Neural cell (in vitro differentiated cells): Measurements from ENCODE around the gene TTC22.

ENCODE experiments used
- CTCF ChIP-seq: fragments of 450-650 bp; IDR thresholded peaks from 2 replicates; pipeline ENCODE4 v1.5.1; 2014; ENCODE audit warnings: antibody characterized with exemption, mild to moderate bottlenecking, moderate library complexity; ENCODE audit not compliant: poor library complexity, severe bottlenecking
- EP300 ChIP-seq: fragments of 450-650 bp; conservative IDR thresholded peaks from 2 replicates; pipeline ENCODE4 v1.6.1; 2014; ENCODE audit warnings: antibody characterized with exemption, mild to moderate bottlenecking, moderate library complexity; ENCODE audit not compliant: poor library complexity, severe bottlenecking
- EZH2 ChIP-seq: fragments of 200-600, 300-800 bp; shearing (Covaris generic), sonication (generic); IDR thresholded peaks from 2 replicates; pipeline ENCODE4 v1.6.1; 2014; ENCODE audit warnings: antibody characterized with exemption, low read length, borderline replicate concordance, mild to moderate bottlenecking; ENCODE audit not compliant: insufficient read depth, poor library complexity, severe bottlenecking
- POLR2AphosphoS5 ChIP-seq: IDR thresholded peaks from 2 replicates; pipeline ENCODE4 v1.6.1; 2012
- RAD21 ChIP-seq: fragments of 450-650 bp; conservative IDR thresholded peaks from 2 replicates; pipeline ENCODE4 v1.6.1; 2014; ENCODE audit warnings: antibody characterized with exemption, mild to moderate bottlenecking, moderate library complexity

GRCh38 chr1:54804471-54805132, 3.5 kb upstream of the TTC22 start:
- TF ChIP-seq CTCF (no peak), EZH2 (no peak), POLR2AphosphoS5 (no peak), RAD21 (no peak), EP300 (no peak)
